ENCODE measurements around the gene FOXN1. TPM values are rescaled to one million over a fixed set of nuclear protein-coding genes. Genes with fewer than 3 reads are reported as not detected.

The FOXN1 gene
- total RNA-seq, 1 donor from 2014 or later = not detected

DNA sequence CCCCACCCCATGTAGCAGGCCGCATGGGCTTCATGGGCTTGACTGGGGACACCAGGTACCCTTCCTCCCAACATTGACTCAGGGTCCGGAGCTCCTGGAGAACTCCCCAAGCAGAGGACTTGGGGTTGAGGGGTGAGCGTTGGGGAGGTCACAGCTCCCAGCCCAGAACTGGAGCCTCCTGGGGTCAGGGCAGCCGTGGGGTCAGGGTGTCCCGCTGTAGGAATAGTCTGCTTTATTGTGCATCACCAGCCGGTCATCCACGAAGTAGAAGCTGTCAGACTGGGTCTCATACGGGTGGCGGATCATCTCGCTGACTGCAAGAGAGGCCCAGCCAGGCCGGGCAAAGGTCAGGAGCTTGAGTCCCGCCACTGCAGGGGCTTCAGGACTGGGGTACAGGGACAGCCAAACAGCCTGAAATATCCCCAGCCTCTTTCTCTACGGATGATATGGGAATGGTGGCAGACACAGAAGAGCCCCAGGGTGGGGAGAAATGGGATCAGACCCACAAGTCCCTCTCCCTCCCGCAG, 41.0 kb downstream of the FOXN1 start:
- Mint-ChIP-seq H3K27me3 (no peaks in the 10 kb centered on the region), H3K4me3 (peak overlapping the region; percentile 38), H3K36me3 (ENCODE audit: low read depth) (peaks cover 15% of the 10 kb centered on the region), H3K27ac (peak overlapping the region; percentile 47), H3K9me3 (no peaks in the 10 kb centered on the region), H3K4me1 (peaks cover 42% of the 10 kb centered on the region)
- intact Hi-C loops (cut with micrococcal nuclease) = no loop called here
- no peak for DNase-seq

GRCh38 chr17:28547623-28548416, 41.7 kb downstream of the FOXN1 start:
- DNase-seq = peak; percentile 91
- Mint-ChIP-seq H3K27ac (peak overlapping the region; percentile 94), H3K9me3 (no peaks in the 10 kb centered on the region), H3K27me3 (no peaks in the 10 kb centered on the region), H3K4me1 (peaks cover 44% of the 10 kb centered on the region), H3K4me3 (peak overlapping the region; percentile 96), H3K36me3 (ENCODE audit: low read depth) (peaks cover 15% of the 10 kb centered on the region)
- intact Hi-C loops (cut with micrococcal nuclease) = loop anchor here (2.0 kb wide), 2 partner anchors 51 to 53 kb away; partner anchors contain the start of gene SPAG5

- Mint-ChIP-seq H3K4me1 (peaks cover 47% of the 10 kb centered on the region), H3K4me3 (peak overlapping the region; percentile 96), H3K9me3 (no peaks in the 10 kb centered on the region), H3K27me3 (no peaks in the 10 kb centered on the region), H3K36me3 (ENCODE audit: low read depth) (peaks cover 20% of the 10 kb centered on the region), H3K27ac (peak overlapping the region; percentile 94)
- intact Hi-C loops (cut with micrococcal nuclease) = loop anchor here (2.0 kb wide), 2 partner anchors 50 to 54 kb away; partner anchors contain the start of gene SPAG5
- no peak for DNase-seq
These were observed 42.4 kb downstream of the FOXN1 start for GRCh38 chr17:28548417-28549130.

- intact Hi-C loops (cut with micrococcal nuclease) = loop anchor here (2.0 to 5.0 kb wide), 4 partner anchors 49 to 132 kb away; partner anchors contain the start of gene SPAG5
- DNase-seq = peak; percentile 94
- Mint-ChIP-seq H3K4me1 (peaks cover 54% of the 10 kb centered on the region), H3K27me3 (no peaks in the 10 kb centered on the region), H3K27ac (peak overlapping the region; percentile 94), H3K9me3 (no peaks in the 10 kb centered on the region), H3K4me3 (peak overlapping the region; percentile 96), H3K36me3 (ENCODE audit: low read depth) (peaks cover 30% of the 10 kb centered on the region)
These were observed 43.3 kb downstream of the FOXN1 start for GRCh38 chr17:28549236-28550132.

DNA sequence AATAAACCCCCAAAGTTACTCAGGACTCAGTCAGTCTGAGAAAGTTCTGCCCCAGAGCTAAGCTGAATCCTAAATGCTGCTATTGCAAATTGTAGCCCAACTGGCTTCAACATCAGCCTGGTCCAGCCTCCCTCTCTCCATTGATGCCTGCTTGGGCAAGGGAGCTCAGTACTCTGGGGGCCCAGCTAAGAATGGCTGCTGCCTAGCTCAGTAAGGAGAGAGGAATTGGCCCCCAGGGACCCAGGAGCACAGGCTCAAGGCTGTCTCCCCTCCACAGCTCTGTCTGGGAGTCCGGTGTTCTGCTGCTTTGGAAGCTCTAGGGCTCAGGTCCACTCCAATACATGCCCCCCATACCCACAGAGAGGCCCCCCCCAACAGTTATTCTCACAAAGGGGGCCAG, 44.7 kb downstream of the FOXN1 start:
- H3K4me3 Mint-ChIP-seq = peak overlapping the region; percentile 96
- peak overlapping the region; percentile 34 for H3K27ac Mint-ChIP-seq
- peak; percentile 65 for DNase-seq
- no peaks in the 10 kb centered on the region for H3K9me3 Mint-ChIP-seq
- no peaks in the 10 kb centered on the region for H3K27me3 Mint-ChIP-seq
- intact Hi-C loops (cut with micrococcal nuclease) = loop anchor here (5.0 kb wide), 2 partner anchors 91 to 134 kb away; no protein-coding TSS in a partner anchor
- peaks cover 36% of the 10 kb centered on the region for H3K36me3 Mint-ChIP-seq (ENCODE audit: low read depth)
- H3K4me1 Mint-ChIP-seq = peaks cover 53% of the 10 kb centered on the region

GRCh38 chr17:28551421-28552175, 45.5 kb downstream of the FOXN1 start:
- H3K4me3 Mint-ChIP-seq = peak overlapping the region; percentile 96
- intact Hi-C loops (cut with micrococcal nuclease) = loop anchor here (1.0 to 5.0 kb wide), 3 partner anchors 20 to 134 kb away; partner anchors contain the start of gene PIGS
- DNase-seq = peak; percentile 68
- no peaks in the 10 kb centered on the region for H3K27me3 Mint-ChIP-seq
- peaks cover 53% of the 10 kb centered on the region for H3K4me1 Mint-ChIP-seq
- no peaks in the 10 kb centered on the region for H3K9me3 Mint-ChIP-seq
- peaks cover 40% of the 10 kb centered on the region for H3K36me3 Mint-ChIP-seq (ENCODE audit: low read depth)
- H3K27ac Mint-ChIP-seq = peak overlapping the region; percentile 90

DNA sequence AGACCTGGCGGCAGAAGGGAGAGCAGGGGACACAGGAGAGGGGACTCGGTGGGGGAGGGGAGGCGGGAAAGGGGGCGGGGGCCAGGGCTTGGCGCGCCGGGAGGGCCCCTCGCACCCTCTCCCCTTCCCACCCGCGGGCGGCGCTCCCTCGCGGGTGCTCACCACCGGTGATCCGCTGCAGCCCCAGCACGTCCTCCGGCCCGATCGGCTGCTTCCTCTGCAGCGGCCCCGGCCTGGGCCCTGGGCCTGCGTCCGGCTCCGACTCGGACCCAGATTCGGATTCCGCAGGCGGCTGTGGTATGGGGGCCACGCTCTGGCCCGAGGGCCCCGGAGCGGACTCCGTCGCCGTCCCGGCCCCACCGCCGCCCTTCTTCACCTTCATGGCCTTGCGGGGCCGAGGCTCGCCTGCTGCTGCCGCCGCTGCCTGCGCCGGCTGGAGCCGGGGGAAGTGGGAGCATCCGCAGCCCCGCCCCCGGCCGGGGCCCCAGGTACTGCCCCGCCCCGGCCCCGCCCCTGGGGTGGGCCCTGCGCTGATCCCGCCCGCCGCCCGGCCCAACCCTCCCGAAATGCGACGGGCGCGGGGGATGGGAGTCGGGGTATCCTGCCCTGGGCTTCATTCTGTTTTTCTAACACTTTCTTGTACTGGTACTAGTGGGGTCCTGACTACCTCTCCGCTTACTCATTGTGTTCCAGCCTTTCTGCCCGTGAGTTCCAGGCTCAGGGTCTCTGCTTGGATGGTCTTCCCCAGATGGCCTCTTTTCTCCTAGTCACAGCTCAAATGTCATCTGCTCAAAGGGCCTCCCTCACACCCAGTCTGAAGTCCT, 46.2 kb downstream of the FOXN1 start, which contains the start of gene UNC119:
UNC119 (minus strand) TSS at position 449 of the 824 bp plus-strand sequence; CDS start at position 382, 67 bp downstream.
- Mint-ChIP-seq H3K27me3 (no peaks in the 10 kb centered on the region), H3K9me3 (no peaks in the 10 kb centered on the region), H3K36me3 (ENCODE audit: low read depth) (peaks cover 48% of the 10 kb centered on the region), H3K27ac (peak within 1 kb of the TSS; percentile 90), H3K4me1 (peaks cover 53% of the 10 kb centered on the region), H3K4me3 (peak within 1 kb of the TSS; percentile 96)
- DNase-seq = peak; percentile 94
- intact Hi-C loops (cut with micrococcal nuclease) = loop anchor here (1.0 to 5.0 kb wide), 3 partner anchors 19 to 135 kb away; partner anchors contain the start of gene PIGS

- no peaks in the 10 kb centered on the region for H3K27me3 Mint-ChIP-seq
- H3K9me3 Mint-ChIP-seq = no peaks in the 10 kb centered on the region
- peaks cover 55% of the 10 kb centered on the region for H3K4me1 Mint-ChIP-seq
- intact Hi-C loops (cut with micrococcal nuclease) = loop anchor here (1.0 to 5.0 kb wide), 3 partner anchors 18 to 136 kb away; partner anchors contain the start of gene PIGS
- H3K36me3 Mint-ChIP-seq (ENCODE audit: low read depth) = peaks cover 51% of the 10 kb centered on the region
- H3K4me3 Mint-ChIP-seq = peak overlapping the region; percentile 96
- peak overlapping the region; percentile 14 for H3K27ac Mint-ChIP-seq
- no peak for DNase-seq
These were observed 46.9 kb downstream of the FOXN1 start for GRCh38 chr17:28553000-28553505.

DNA sequence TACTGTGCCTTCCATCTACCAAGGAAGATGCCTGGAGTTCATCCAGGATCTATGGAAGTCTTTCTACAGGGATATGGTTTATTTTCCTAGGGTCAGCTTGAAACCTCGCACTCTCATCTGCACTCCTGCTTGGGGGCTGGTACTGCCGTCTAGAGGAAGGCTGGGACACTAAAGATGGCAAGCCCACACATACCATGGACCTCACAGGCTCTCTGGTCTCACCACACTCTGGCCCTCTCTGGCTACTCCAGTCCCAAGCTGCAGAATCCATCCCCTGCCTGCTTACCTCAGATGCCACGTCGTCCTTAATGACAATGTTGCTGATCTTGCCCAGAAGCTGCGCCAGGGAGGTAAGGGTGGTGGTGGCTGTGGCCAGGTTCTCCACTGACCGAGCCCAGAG, 48.4 kb downstream of the FOXN1 start:
- intact Hi-C loops (cut with micrococcal nuclease) = loop anchor here (5.0 kb wide), 2 partner anchors 88 to 137 kb away; no protein-coding TSS in a partner anchor
- H3K36me3 Mint-ChIP-seq (ENCODE audit: low read depth) = peaks cover 60% of the 10 kb centered on the region
- H3K27ac Mint-ChIP-seq = no peak overlapping the region

GRCh38 chr17:28555022-28555421, 48.9 kb downstream of the FOXN1 start:
- intact Hi-C loops (cut with micrococcal nuclease) = no loop called here

More for the DNA sequence above, 48.4 kb downstream of the FOXN1 start:
- Mint-ChIP-seq H3K9me3 (no peaks in the 10 kb centered on the region), H3K27me3 (no peaks in the 10 kb centered on the region), H3K4me3 (no peak overlapping the region), H3K4me1 (peaks cover 40% of the 10 kb centered on the region)
- DNase-seq = no peak

GRCh38 chr17:28563475-28563874, 57.3 kb downstream of the FOXN1 start:
- intact Hi-C loops (cut with micrococcal nuclease) = no loop called here
- H3K36me3 Mint-ChIP-seq (ENCODE audit: low read depth) = peaks cover 48% of the 10 kb centered on the region
- H3K27ac Mint-ChIP-seq = no peak overlapping the region
- no peaks in the 10 kb centered on the region for H3K27me3 Mint-ChIP-seq
- no peak overlapping the region for H3K4me3 Mint-ChIP-seq
- peaks cover 16% of the 10 kb centered on the region for H3K4me1 Mint-ChIP-seq
- H3K9me3 Mint-ChIP-seq = no peaks in the 10 kb centered on the region
- DNase-seq = no peak

More at GRCh38 chr17:28555022-28555421, 48.9 kb downstream of the FOXN1 start:
- DNase-seq = no peak
- Mint-ChIP-seq H3K4me3 (no peak overlapping the region), H3K27me3 (no peaks in the 10 kb centered on the region), H3K9me3 (no peaks in the 10 kb centered on the region), H3K4me1 (peaks cover 36% of the 10 kb centered on the region), H3K36me3 (ENCODE audit: low read depth) (peaks cover 65% of the 10 kb centered on the region), H3K27ac (no peak overlapping the region)

Measured in activated CD4-positive, alpha-beta T cell treated with anti-CD3 and anti-CD28 coated beads, Interleukin-2, amount 10 ng/mL, durations not matched to agents 24 days and 14 days (primary cell).